SK-N-SH treated with all-trans-retinoic acid at 6 μM for 48 hours (cell line): ENCODE measurements around the gene PIK3R5.

ENCODE experiments used
- ATAC-seq: fragments of 200-7000 bp; cut with Tn5 transposase; 3 replicates; pipeline ENCODE4 v1.9.1; 2020; ENCODE audit warnings: mild to moderate bottlenecking, moderate library complexity
- ARNTL ChIP-seq: fragments of 450-650 bp; formaldehyde crosslinking; IDR thresholded peaks from 2 replicates; pipeline ENCODE4 v1.5.0; 2020; ENCODE audit warnings: low read depth, mild to moderate bottlenecking, moderate library complexity, borderline replicate concordance
- BACH2 ChIP-seq: fragments of 250-450 bp; sonication (Bioruptor Pico); IDR thresholded peaks from 2 replicates; pipeline ENCODE4 v1.9.0; 2021; ENCODE audit warnings: mild to moderate bottlenecking, borderline replicate concordance
- CREB5 ChIP-seq: fragments of 250-450 bp; sonication (Bioruptor Pico); IDR thresholded peaks from 2 replicates; pipeline ENCODE4 v1.5.1; 2020; ENCODE audit warnings: low read depth, mild to moderate bottlenecking, moderate library complexity
- CSDC2 ChIP-seq: fragments of 250-450 bp; sonication (Bioruptor Pico); IDR thresholded peaks from 2 replicates; pipeline ENCODE4 v1.5.0; 2020; ENCODE audit warnings: mild to moderate bottlenecking, moderate library complexity
- ESRRG ChIP-seq: fragments of 250-450 bp; sonication (Bioruptor Pico); IDR thresholded peaks from 2 replicates; pipeline ENCODE4 v1.6.1; 2021; ENCODE audit warnings: mild to moderate bottlenecking
- GLIS3 ChIP-seq: fragments of 250-450 bp; sonication (Bioruptor Pico); IDR thresholded peaks from 2 replicates; pipeline ENCODE4 v1.5.0; 2020; ENCODE audit warnings: mild to moderate bottlenecking, moderate library complexity
- ISL1 ChIP-seq: fragments of 250-450 bp; sonication (Bioruptor Pico); IDR thresholded peaks from 2 replicates; pipeline ENCODE4 v2.1.2; 2022; ENCODE audit warnings: mild to moderate bottlenecking, moderate library complexity
- OSR1 ChIP-seq: fragments of 250-450 bp; sonication (Bioruptor Pico); IDR thresholded peaks from 2 replicates; pipeline ENCODE4 v1.8.0; 2022; ENCODE audit warnings: moderate library complexity, mild to moderate bottlenecking, inconsistent platforms
- PATZ1 ChIP-seq: fragments of 250-450 bp; sonication (Bioruptor Pico); IDR thresholded peaks from 2 replicates; pipeline ENCODE4 v1.8.0; 2020; ENCODE audit warnings: mild to moderate bottlenecking, moderate library complexity, borderline replicate concordance
- POU6F1 ChIP-seq: fragments of 250-450 bp; sonication (Bioruptor Pico); IDR thresholded peaks from 2 replicates; pipeline ENCODE4 v1.8.0; 2021; ENCODE audit warnings: low read depth, mild to moderate bottlenecking, moderate library complexity, borderline replicate concordance
- PPARA ChIP-seq: fragments of 250-450 bp; sonication (Bioruptor Pico); IDR thresholded peaks from 2 replicates; pipeline ENCODE4 v1.5.0; 2020; ENCODE audit warnings: mild to moderate bottlenecking, borderline replicate concordance
- RARB ChIP-seq: fragments of 250-450 bp; sonication (Bioruptor Pico); IDR thresholded peaks from 2 replicates; pipeline ENCODE4 v1.8.0; 2021; ENCODE audit warnings: mild to moderate bottlenecking, moderate library complexity
- SNAI2 ChIP-seq: fragments of 250-450 bp; sonication (Bioruptor Pico); IDR thresholded peaks from 2 replicates; pipeline ENCODE4 v1.5.0; 2020; ENCODE audit warnings: mild to moderate bottlenecking, moderate library complexity
- TCF4 ChIP-seq: fragments of 250-450 bp; sonication (Bioruptor Pico); IDR thresholded peaks from 2 replicates; pipeline ENCODE4 v1.8.0; 2021; ENCODE audit warnings: mild to moderate bottlenecking, moderate library complexity, borderline replicate concordance
- TOX ChIP-seq: fragments of 250-450 bp; sonication (Bioruptor Pico); IDR thresholded peaks from 2 replicates; pipeline ENCODE4 v1.8.0; 2021; ENCODE audit warnings: mild to moderate bottlenecking, moderate library complexity, borderline replicate concordance
- ZC3H10 ChIP-seq: fragments of 250-450 bp; sonication (Bioruptor Pico); IDR thresholded peaks from 2 replicates; pipeline ENCODE4 v1.5.1; 2021; ENCODE audit warnings: mild to moderate bottlenecking, moderate library complexity
- ZFP30 ChIP-seq: fragments of 450-650 bp; formaldehyde crosslinking; IDR thresholded peaks from 2 replicates; pipeline ENCODE4 v1.5.0; 2022; ENCODE audit warnings: mild to moderate bottlenecking, moderate library complexity
- ZNF565 ChIP-seq: fragments of 450-650 bp; formaldehyde crosslinking; conservative IDR thresholded peaks from 2 replicates; pipeline ENCODE4 v1.5.0; 2020; ENCODE audit warnings: low read depth, mild to moderate bottlenecking, moderate library complexity
- TF ChIP-seq, protein P1 (sequence below): fragments of 250-450 bp; sonication (Bioruptor Pico); IDR thresholded peaks from 2 replicates; pipeline ENCODE4 v1.5.1; 2021; ENCODE audit warnings: mild to moderate bottlenecking, moderate library complexity
- TF ChIP-seq, protein P2 (sequence below): fragments of 250-450 bp; sonication (Bioruptor Pico); IDR thresholded peaks from 2 replicates; pipeline ENCODE4 v1.5.0; 2020; ENCODE audit warnings: mild to moderate bottlenecking, moderate library complexity

PIK3R5 gene

DNA sequence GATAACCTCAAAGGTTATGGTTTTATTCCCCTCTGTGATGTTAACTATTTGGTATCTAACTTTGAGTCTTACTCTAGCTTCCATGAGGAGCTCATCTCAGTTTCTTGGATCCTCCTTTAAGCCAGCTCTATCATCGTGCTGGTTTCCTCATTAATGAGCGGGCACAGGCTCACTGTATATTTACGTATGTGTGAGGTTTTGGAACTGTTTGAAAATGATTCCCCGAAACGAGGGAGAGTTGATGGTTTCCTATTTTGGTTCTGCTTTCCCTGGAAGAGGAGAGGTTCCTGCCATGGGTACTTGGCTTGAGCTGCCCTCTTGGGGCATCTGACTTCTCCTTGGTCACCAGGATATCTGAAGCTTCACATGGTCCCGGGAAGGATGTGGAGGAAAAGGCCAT, 65.3 kb downstream of the PIK3R5 start:
- ATAC-seq = no peak
- TF ChIP-seq ESRRG (no peak), GLIS3 (CRISPR knock-in tag) (no peak), POU6F1 (CRISPR knock-in tag) (no peak)

DNA sequence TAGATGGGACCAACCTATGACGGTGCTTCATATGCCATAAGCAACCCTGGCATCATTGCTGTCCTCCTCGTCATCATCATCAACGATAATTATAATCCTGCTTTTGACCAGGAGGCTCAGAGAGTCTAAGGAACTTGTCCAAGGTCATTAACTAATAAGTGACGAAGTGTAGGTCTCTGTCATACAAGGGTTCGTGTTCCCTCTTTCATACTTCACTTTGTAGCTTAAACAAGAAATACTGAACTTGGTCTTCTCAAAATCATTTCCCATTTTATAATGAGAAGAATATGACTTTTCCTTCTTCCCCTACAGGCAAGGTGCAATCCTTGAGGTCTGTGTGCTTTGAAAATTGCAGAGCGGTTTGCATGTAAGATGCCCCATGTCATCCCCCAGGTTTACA, 66.9 kb downstream of the PIK3R5 start:
- TF ChIP-seq BACH2 (CRISPR knock-in tag) (no peak), ARNTL (CRISPR knock-in tag) (no peak), ESRRG (no peak), ISL1 (CRISPR knock-in tag) (no peak), GLIS3 (CRISPR knock-in tag) (no peak), POU6F1 (CRISPR knock-in tag) (no peak), PATZ1 (CRISPR knock-in tag) (no peak), ZC3H10 (CRISPR knock-in tag) (no peak), PPARA (CRISPR knock-in tag) (no peak), CREB5 (CRISPR knock-in tag) (no peak), ZNF565 (CRISPR knock-in tag) (no peak), OSR1 (no peak), TOX (CRISPR knock-in tag) (no peak), RARB (no peak), CSDC2 (CRISPR knock-in tag) (no peak), TCF4 (CRISPR knock-in tag) (no peak), ZFP30 (CRISPR knock-in tag) (no peak), SNAI2 (no peak)
- TF ChIP-seq, protein P1, sequence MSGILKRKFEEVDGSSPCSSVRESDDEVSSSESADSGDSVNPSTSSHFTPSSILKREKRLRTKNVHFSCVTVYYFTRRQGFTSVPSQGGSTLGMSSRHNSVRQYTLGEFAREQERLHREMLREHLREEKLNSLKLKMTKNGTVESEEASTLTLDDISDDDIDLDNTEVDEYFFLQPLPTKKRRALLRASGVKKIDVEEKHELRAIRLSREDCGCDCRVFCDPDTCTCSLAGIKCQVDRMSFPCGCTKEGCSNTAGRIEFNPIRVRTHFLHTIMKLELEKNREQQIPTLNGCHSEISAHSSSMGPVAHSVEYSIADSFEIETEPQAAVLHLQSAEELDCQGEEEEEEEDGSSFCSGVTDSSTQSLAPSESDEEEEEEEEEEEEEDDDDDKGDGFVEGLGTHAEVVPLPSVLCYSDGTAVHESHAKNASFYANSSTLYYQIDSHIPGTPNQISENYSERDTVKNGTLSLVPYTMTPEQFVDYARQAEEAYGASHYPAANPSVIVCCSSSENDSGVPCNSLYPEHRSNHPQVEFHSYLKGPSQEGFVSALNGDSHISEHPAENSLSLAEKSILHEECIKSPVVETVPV (CRISPR knock-in tag) = no peak
- TF ChIP-seq, protein P2, sequence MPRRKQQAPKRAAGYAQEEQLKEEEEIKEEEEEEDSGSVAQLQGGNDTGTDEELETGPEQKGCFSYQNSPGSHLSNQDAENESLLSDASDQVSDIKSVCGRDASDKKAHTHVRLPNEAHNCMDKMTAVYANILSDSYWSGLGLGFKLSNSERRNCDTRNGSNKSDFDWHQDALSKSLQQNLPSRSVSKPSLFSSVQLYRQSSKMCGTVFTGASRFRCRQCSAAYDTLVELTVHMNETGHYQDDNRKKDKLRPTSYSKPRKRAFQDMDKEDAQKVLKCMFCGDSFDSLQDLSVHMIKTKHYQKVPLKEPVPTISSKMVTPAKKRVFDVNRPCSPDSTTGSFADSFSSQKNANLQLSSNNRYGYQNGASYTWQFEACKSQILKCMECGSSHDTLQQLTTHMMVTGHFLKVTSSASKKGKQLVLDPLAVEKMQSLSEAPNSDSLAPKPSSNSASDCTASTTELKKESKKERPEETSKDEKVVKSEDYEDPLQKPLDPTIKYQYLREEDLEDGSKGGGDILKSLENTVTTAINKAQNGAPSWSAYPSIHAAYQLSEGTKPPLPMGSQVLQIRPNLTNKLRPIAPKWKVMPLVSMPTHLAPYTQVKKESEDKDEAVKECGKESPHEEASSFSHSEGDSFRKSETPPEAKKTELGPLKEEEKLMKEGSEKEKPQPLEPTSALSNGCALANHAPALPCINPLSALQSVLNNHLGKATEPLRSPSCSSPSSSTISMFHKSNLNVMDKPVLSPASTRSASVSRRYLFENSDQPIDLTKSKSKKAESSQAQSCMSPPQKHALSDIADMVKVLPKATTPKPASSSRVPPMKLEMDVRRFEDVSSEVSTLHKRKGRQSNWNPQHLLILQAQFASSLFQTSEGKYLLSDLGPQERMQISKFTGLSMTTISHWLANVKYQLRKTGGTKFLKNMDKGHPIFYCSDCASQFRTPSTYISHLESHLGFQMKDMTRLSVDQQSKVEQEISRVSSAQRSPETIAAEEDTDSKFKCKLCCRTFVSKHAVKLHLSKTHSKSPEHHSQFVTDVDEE (CRISPR knock-in tag) = no peak
- no peak for ATAC-seq

- TF ChIP-seq ZC3H10 (CRISPR knock-in tag) (no peak), PPARA (CRISPR knock-in tag) (no peak)
Measured at GRCh38 chr17:8898126-8898525, 67.4 kb downstream of the PIK3R5 start.

More at GRCh38 chr17:8898126-8898525, 67.4 kb downstream of the PIK3R5 start:
- ATAC-seq = no peak
